PC-3 (cell line): Measurements from ENCODE around the gene CFP.

Experiments
- EZH2 ChIP-seq: fragments of 300-600 bp; sonication (generic); IDR thresholded peaks from one replicate; pipeline ENCODE4 v1.6.1; 2017; ENCODE audit warnings: antibody characterized with exemption, mild to moderate bottlenecking, low read length; ENCODE audit not compliant: unreplicated experiment
- EZH2phosphoT487 ChIP-seq: fragments of 300-600 bp; sonication (generic); IDR thresholded peaks from 2 replicates; pipeline ENCODE4 v1.6.1; 2018; ENCODE audit warnings: mild to moderate bottlenecking, antibody characterized with exemption, low read length, borderline replicate concordance
- TF ChIP-seq, protein P1 (sequence below): fragments of 300-600 bp; sonication (generic); conservative IDR thresholded peaks from 2 replicates; pipeline ENCODE4 v1.5.1; 2017; ENCODE audit warnings: antibody characterized with exemption, low read depth, mild to moderate bottlenecking, low read length

DNA sequence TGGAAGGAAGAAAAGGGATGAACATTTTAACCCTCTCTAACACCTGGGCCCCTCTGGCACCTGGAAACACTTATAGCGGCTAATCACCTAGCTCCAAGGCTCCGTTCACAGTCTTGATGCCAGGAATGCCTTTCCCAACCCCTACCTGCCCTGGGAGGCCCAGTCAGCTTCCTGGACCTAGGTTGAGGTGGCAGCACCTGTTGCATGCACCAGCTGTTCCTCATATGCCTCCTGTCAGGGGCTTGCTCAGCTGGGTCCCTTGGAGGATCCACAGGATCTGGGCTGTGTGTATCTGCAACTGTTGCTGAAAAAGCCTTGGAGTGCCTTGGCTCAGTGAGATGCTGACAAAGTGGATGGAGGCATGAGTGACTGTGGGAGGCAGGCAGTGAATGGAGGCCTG, 4.4 kb downstream of the CFP start:
- TF ChIP-seq, protein P1, sequence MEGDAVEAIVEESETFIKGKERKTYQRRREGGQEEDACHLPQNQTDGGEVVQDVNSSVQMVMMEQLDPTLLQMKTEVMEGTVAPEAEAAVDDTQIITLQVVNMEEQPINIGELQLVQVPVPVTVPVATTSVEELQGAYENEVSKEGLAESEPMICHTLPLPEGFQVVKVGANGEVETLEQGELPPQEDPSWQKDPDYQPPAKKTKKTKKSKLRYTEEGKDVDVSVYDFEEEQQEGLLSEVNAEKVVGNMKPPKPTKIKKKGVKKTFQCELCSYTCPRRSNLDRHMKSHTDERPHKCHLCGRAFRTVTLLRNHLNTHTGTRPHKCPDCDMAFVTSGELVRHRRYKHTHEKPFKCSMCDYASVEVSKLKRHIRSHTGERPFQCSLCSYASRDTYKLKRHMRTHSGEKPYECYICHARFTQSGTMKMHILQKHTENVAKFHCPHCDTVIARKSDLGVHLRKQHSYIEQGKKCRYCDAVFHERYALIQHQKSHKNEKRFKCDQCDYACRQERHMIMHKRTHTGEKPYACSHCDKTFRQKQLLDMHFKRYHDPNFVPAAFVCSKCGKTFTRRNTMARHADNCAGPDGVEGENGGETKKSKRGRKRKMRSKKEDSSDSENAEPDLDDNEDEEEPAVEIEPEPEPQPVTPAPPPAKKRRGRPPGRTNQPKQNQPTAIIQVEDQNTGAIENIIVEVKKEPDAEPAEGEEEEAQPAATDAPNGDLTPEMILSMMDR, result no peak
- TF ChIP-seq EZH2 (no peak), EZH2phosphoT487 (no peak)
